GM18519 (cell line): Measurements from ENCODE around the gene BEND5.

Experiments
- ATAC-seq: cut with Tn5 transposase; IDR thresholded peaks from one replicate; pipeline ENCODE4 v1.9.1; 2021; ENCODE audit warnings: mild to moderate bottlenecking, moderate library complexity; ENCODE audit not compliant: unreplicated experiment, low FRiP score

The BEND5 gene

DNA sequence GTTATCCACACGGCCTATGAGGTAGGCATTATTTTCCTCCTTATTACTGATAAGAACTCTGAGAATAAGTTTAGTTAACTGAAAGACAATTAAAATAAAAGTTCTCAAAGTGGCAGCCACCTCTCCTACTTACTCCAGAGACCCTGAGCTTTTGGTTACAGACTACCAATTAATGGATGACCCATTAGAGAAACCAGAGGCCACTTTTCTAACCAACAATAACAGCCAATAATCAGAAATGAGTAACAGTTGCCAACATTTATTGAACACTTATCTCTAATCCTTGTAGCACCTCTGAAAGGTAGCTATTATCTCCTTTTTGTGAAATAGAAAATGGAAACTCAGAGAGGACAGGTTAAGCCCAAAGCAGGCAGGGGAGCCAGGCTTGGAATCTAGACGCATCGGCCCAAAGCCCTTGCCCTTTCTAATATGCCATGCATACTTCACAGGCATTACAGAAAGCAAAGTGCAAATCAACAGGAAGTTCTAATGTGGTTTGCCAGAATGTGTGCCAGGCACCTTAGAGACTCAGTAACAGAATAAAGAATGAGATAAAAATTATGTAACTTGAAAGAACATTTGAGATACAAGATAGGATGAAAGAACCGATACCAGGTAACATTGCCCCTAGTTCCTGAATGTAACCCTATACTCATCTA is 50.0 kb downstream of the BEND5 start:
- ATAC-seq: no peak

DNA sequence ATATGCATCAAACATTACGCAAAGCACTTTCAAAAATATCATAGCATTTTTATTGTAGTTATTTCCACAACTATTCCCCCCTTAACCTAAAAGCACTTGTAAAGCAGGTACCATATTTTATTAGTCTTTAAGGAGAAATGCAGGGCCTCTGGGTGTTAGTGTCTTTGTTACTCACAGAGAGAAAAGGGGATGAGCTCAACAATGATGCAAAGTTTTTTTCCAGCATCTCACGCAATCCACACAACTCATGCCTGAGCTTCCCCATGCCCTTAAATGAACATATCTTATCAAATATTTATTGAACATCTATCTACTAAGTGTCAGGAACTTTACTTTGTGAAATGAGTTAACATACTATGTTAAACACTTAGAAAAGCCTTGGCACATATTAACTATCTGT is 50.6 kb downstream of the BEND5 start:
- ATAC-seq: no peak

DNA sequence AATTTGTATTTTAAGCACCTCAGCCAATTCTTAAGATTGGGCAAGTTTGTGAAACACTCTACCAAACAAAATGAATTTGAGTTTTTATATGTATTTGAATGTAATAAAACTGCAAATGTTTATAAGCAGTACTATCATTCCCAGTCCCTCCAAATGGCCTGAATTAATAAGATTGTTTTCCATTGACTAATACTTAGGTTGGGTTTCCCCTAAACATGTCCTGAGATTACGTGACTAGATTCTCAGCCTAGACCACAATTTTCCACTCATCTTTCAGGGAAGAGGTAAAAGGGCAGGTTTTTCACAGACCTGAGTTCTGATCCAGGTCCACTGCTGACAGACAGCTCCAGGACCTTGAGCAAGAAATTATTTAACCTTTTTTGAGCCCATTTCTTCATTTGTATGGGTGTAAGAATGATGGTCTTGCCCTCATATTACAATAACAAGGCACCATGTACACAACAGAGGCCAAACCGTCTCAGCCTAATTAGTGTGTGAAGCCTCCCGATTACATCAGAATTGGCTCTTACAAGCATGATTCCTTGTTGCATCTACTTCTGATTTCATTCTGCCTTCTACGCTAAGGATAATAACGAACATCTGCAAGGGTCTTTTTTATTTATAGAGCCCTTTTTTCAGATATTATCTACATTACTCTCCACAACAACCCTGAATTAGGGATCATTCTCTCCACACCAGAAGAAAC is 51.2 kb downstream of the BEND5 start:
- ATAC-seq: no peak

DNA sequence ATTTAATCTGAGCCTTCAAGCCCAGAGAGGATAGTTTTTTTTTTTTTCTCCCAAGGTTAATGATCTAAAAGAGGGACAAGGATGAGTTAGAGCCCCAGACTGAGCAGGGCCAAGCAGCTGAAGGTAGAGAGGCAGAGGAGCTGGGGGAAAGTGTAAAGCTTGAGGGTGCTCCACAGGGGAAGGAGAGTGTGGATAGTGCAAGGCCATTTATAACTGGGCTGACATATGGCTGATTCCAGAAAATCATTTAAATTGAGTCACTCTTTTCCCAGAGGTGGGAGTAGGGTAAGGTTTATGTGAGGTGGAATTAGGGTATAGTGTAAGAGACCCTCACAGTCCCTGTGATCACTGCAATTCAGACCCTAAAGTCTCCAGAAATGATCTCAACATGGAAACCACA is 55.8 kb downstream of the BEND5 start:
- ATAC-seq: no peak

DNA sequence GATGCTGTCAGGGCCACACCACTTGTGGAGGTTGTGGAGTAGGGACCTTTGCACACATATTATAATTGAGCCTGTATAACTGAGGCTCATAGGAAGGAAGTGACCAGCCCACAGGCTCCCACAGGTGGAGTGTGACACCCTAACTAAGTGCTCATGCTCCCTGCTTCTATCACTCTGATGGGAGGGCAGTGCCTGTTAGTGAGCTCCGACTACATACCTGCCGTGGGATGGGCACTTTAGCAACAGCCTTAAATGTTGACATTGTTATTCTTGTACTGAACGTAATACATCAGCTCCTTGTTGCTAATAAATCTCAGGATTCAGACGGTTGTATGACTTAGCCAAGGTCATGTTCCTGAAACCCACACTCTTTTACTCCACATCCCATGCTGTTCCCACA is 58.0 kb downstream of the BEND5 start:
- ATAC-seq: no peak

DNA sequence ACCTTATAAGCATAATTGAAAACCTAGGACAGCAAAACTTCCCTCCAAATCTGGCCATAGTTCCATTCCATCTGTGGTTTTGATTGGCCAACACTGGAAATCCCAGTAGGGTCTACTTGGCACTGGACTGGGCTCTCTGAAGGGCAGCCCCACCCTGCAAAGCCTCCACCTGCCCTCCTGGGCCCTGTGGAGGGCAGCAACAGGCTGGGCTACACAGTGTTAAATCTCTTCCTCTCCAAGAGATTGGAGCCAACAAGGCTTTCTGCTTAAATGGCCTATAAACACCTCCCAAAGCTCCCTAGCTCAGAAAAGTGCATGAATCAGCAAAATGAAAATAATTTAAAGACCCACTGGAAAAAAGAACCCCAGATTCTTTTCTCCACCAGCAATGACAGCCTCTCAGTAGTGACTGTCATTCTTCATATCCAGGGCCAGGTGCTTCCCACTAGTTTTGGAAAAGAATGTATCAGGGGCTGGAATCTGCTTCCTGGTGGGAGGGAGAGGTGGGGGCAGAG is 58.5 kb downstream of the BEND5 start:
- ATAC-seq: no peak

DNA sequence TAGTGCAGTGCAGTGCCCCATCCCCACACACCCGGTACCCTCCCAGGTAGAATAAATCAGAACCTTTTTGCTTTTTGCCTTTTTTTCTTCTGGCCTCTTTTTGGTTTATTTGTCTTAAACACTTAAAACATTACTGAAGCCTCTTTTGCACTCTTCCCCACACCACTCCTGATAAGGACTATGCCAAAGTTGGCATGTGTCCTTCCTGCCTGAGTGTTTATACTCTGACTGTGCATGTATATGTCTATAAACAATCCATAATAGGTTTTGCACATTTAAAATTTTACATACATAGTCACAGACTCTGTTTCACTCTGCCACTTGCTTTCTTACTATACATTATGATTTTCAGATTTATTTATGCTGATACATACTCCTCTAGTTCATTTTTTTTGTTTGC is 59.6 kb downstream of the BEND5 start:
- no peak for ATAC-seq

DNA sequence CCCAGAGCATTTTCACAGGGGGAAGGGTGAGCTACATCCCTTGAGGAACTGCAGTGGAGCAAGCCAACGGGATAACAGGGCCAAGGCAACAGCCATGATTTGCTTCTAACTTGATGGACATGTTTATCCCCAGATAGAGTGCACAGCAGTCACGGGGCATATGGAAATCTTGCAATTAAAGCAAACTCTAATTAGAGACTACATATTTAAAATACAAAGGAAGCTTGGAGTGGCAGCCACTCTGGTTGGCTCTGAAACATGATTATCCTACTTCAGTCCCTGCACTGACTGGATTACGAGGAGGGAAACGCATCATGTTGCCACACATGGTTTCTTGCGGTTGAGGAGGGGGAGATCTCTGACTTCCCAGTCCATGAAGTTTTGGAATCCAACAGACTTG is 60.8 kb downstream of the BEND5 start:
- no peak for ATAC-seq

DNA sequence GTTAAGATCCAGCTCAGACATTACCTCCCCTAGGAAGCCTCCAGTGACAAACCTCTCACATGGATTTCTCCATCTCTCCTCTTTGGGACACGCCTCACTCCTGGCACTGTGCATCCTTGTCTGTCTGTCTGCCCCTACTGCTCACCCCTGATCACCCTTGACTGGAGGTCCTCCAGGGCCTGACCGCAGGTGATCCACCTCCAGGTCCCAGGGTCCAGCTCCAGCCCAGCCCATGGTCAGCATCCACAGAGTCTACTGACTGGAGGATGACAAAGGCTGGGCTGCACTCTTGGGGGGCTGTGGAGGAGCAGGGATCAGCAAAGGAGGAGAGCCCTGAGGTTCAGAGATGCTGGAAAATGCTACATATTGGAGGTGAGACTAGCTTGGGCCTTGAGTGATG is 65.8 kb downstream of the BEND5 start:
- ATAC-seq: no peak

DNA sequence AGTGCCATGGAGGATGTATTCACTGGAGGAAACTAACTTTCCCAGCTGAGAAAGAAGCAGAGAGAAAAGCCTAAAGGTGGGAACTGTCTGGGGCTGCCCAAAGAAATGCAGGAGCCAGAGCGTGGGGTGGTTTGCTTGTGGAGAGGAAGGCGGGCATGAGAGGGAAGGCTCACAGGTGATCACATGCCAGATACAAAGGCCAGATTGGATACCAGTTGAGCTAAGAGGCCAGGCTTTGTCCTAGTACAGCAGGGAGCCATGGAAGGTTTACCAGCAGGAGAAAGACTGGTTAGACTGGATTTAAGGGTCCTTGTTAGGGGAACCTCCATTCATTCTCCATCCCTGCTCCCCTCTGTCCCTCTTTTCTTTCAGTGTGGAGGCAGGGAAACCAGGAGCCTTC is 66.4 kb downstream of the BEND5 start:
- no peak for ATAC-seq

DNA sequence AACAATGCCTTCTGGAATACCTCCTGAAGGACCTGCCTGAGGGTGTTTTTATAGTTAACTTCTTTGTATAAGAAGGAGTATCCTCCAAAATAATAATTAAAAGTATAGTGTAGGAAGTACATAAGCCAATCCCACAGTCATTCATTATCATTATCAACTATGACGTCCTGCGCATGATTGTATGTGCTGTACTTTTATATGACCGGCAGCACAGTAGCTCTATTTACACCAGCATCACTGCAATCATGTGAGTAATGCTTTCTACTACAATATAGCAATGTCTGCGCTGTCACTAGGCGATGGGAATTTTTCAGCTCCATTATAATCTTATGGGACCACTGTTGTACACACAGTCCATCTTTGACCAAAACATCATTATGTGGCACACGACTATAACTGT is 72.0 kb downstream of the BEND5 start:
- no peak for ATAC-seq

DNA sequence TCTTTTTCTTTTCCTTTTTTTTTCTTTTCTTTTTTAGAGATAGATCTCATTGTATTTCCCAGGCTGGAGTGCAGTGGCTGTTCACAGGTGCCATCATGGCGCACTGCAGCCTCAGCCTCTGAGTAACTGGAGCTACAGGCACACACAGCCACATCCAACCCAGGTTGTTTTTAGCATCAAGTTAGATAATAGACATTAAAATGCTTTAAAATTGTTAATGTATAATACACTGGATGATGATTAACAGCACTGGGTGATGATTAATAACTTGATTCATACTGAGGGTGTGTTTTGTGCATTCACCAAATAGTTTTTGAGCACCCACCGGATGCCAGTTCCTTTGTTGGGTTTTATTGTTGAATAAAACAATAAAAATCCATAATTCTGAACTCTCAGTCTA is 75.2 kb downstream of the BEND5 start:
- ATAC-seq: no peak

DNA sequence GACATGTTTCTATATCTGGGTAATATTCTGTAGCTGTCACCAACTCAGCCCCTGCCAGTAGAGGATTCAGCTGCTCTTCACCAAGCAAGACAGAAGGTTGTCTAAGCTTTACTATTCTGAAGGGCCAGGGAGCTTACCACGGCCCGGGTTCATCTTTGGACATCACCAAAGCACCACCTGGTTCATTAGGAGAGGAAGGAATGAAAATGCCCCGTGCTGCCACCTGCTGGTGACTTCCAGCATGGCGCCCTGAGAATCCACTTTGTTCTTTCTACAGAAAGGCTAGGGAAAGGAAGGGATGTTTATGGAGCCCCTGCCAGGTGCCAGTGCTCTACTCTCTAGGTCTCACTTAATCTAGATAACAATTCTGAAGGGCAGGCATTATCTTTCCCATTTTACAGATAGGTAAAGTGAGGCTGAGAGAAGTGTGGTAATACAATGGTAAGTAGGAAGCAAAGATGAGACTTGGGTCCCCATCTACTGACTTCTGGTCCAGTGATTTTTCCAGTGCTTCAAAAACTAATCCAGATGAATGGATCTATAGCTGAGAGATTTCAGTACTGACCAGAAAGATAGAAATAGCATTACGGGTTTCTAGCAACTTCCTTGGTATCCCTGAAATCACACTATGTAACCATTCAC is 79.5 kb downstream of the BEND5 start:
- ATAC-seq: peak; percentile 57

DNA sequence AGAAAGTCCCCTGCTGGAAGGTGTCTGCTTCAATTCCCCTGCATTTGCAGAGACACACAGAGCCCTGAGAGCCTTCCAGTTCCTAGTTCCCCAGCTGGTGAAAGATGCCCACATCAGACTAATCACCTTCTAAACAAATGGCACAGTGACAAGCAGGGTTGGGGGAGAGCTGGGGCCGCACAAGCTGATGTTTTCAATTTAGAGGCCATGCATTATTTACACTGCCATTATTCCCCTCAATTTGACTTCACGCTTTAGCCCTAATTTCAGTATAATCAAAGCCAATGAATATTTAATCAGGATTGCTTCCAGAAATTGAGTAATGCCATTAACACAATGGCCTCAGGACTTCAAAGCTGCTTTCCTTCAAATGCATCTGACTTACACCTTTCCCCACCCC is 81.5 kb downstream of the BEND5 start:
- ATAC-seq: no peak

DNA sequence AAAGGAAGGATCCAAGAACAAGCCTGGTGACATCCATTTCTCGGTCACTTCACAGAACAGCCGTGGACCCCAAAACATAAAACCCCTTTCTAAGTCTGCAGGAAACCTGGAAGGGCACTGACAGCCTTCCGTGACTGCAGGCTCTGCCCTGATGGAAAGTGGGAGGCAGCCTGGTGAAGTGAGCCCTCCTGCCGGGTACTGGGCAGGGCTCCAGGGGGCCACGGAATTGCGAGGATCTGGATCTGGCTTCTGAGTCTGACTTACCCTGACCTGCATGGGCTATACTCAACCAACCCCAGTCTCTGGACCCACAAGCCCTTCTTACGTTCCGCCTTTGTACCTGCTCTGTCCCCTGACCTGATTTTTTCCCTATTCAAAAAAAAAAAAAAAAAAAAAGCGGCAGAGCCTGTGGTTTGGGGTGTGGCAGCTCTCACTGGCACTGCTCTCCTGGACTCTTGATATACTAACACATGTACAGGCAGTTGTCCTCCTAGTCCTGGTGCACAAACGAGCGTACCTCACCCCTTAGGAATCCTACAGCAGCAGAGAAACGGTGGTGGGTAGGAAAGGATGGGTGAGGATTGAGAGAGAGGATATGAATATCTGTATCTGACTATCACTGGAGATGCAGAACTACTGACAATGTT is 82.9 kb downstream of the BEND5 start:
- ATAC-seq: no peak

DNA sequence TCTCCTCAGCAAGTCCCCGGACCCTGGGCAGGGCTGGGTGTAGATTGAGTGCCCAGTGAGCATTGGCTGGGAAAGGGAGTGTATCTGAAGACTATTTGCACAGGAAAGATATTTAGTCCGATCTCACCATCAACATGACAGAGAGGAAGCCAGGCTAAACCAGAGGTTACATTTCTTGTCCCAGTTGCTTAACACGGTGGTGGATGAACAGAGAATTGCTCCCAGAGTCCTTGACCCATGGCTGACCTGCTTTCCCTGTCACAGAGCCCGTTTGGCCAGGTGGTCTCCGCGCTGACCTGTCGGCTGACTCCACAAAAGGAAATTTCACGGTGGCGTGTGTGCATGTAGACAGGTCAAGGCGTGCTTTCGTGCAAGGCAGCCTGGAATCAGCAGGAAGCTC is 83.5 kb downstream of the BEND5 start:
- no peak for ATAC-seq

DNA sequence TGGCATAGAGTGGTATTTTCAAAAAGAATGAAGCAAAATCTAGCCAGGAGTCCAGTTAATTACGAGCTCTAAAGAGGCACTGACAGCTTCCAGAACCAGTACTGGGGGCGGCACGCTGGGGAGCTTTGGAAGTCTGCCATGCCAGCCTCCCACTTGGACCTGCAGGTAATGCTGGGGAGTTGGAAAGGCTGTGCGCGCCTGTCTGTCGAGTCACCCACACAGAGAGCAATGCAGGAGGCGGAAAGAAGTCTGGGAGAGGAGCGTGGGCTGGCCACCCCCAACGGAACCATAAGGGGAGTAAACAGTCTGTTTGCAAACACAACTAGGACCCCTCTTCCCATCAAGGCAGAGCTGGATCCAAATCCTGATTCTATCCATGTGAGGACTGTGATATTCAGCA is 84.5 kb downstream of the BEND5 start:
- ATAC-seq: no peak

DNA sequence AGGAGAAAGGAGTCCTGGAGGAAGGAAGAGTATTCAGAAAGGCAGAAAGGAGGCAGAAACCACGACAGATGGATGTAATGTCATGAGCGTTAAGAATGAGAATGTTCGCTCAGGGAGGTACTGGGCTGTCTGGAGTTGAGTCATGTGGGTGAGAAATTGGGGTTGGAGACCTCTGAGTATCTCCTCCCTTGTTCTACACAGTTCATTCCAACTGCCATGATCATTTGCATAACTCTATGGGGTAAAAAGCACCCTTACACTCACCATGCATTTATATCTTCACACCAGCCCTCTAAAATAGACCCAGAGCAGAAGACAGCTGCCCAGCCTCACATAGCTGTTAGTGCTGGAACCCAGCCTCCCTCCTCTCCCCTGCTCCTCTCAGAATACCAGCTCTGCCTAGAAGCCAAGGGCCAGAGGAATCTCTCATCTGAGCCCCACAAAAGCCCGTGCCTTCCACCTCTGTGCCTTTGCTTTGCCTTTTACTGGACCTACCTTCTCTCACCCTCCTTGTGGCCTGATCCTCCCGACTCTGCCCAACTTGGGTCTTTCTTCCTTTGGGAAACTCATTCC is 85.2 kb downstream of the BEND5 start:
- ATAC-seq: peak; percentile 58

DNA sequence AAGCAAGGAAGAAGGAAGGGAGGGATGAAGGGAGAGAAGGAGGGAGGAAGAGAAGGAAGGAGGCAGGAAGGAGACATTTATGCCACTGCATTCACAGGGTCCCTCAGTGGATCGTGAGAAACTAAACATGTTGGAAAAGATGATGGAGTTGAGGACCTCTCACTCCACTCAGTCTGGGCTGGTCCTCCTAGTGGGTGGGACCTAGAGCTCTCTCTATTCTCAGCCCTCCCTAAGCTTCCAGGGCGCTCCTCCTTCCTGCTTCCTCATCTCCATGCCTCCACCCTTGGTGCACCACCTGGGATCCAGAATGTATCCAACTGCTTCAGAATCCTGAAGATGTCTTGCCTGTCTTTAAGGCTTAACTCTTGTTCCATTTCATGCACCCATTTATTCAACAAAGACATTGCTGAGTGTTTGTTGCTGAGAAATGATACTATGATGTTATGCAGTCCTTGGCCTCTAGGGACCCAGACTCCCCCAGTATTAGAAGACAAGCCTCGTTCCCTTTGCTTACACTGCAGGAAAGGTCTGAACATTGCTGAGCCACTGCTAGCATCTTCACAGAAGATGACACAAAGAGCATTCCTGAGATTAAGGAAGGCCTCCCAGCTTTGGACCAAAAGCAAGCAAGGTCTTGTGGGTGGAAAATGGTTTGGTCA is 88.5 kb downstream of the BEND5 start:
- peak; percentile 80 for ATAC-seq

DNA sequence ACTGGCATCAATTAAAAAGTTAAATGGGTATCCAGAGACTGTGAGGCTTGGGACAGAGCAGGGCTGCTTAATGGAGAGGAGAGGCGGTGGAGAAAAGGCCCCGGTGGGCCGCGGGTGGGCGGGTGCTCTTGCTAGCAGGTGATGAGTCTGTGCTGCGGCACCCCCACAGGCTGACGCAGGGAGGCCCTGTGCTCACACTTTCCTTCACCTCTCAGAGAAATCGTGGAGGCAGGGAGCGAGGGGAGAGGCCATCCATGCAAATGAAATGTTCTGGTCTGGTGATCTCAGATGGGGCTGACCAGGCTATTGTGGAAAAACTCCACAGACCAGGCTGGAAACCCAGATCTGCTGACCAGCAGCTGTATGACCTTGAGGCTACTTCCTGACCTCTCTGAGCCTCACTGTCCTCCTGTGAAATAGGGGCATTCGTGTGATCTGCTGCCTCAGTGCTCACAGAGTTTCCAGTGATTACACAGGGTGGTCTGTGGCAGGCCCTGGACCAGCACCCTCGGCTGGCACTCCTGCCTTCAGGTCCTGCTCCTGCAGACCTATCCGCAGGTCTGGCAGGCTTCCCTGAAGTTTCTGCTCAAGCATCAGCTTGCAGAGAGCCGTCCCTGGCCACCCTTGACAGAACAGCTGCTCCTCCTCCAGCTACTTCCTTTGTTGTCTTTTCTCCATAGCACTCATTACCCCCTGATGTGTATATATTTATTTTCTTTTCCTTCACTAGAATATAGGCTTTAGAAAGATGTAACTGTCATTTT is 89.2 kb downstream of the BEND5 start:
- no peak for ATAC-seq
